Measurements from ENCODE around the gene P2RX3.

Gene P2RX3

GRCh38 chr11:57421066-57421465 is 82.9 kb downstream of the P2RX3 start:
- DNase-seq (ENCODE audit: low read depth in 3 of 3), result no peak

GRCh38 chr11:57421805-57422204 is 83.7 kb downstream of the P2RX3 start:
- DNase-seq (ENCODE audit: low read depth in 3 of 3), result no peak
